Neural progenitor cell (in vitro differentiated cells): ENCODE measurements around the gene TREX2.

Experiments
- EZH2phosphoT487 ChIP-seq: fragments of 200-600 bp; sonication (generic); IDR thresholded peaks from 2 replicates; pipeline ENCODE4 v1.6.1; 2017; ENCODE audit warnings: antibody characterized with exemption
- TF ChIP-seq, protein P1 (sequence below): fragments of 200-600 bp; sonication (generic); IDR thresholded peaks from 2 replicates; pipeline ENCODE4 v1.5.1; 2017; ENCODE audit warnings: antibody characterized with exemption, mild to moderate bottlenecking

DNA sequence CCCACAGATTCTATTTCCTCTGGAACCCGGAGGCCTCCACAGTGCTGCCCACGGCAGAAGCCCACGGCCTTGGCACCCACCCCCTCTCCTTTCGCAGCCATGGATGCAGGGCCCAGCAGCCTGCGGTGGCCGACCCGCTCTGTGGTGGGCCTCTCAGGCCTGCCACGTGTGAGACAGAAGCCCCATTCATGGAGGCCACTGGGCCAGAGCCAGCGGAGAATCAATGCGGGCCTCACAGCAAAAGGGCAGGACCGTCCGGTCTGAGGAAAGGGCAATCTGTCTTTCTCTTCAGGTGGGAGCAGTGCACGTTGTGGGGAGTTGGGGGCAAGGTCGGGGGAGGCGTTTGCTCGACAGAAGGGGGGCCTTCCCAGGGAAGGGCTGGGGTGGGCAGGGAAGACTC lies 32.9 kb upstream of the TREX2 start:
- no peak for TF ChIP-seq EZH2phosphoT487
- TF ChIP-seq, protein P1, sequence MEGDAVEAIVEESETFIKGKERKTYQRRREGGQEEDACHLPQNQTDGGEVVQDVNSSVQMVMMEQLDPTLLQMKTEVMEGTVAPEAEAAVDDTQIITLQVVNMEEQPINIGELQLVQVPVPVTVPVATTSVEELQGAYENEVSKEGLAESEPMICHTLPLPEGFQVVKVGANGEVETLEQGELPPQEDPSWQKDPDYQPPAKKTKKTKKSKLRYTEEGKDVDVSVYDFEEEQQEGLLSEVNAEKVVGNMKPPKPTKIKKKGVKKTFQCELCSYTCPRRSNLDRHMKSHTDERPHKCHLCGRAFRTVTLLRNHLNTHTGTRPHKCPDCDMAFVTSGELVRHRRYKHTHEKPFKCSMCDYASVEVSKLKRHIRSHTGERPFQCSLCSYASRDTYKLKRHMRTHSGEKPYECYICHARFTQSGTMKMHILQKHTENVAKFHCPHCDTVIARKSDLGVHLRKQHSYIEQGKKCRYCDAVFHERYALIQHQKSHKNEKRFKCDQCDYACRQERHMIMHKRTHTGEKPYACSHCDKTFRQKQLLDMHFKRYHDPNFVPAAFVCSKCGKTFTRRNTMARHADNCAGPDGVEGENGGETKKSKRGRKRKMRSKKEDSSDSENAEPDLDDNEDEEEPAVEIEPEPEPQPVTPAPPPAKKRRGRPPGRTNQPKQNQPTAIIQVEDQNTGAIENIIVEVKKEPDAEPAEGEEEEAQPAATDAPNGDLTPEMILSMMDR, result no peak
